HUES6 (cell line): Measurements from ENCODE around the gene PCDH9.
A peak's percentile ranks its signal among the peaks of the same experiment; 100 is the strongest.

Experiments
- H3K27ac ChIP-seq: 2 replicates; pipeline ENCODE4 v1.7.0; 2013; ENCODE audit warnings: low read depth, mild to moderate bottlenecking, low read length, inconsistent platforms
- H3K27me3 ChIP-seq: 2 replicates; pipeline ENCODE4 v1.6.1; 2013; ENCODE audit warnings: low read length; ENCODE audit not compliant: control insufficient read depth, insufficient read depth
- H3K36me3 ChIP-seq: 2 replicates; pipeline ENCODE4 v1.6.1; 2013; ENCODE audit warnings: low read length; ENCODE audit not compliant: control insufficient read depth, insufficient read depth
- H3K4me1 ChIP-seq: 2 replicates; pipeline ENCODE4 v1.6.1; 2013; ENCODE audit warnings: low read length; ENCODE audit not compliant: control insufficient read depth, insufficient read depth
- H3K4me3 ChIP-seq: 2 replicates; pipeline ENCODE4 v1.5.1; 2013; ENCODE audit warnings: low read depth, low read length
- H3K9ac ChIP-seq: one replicate; pipeline ENCODE4 v1.6.1; 2013; ENCODE audit warnings: mild to moderate bottlenecking, low read length
- H3K9me3 ChIP-seq: 2 replicates; pipeline ENCODE4 v1.6.1; 2013; ENCODE audit warnings: low read depth, low read length; ENCODE audit not compliant: control insufficient read depth, insufficient read depth

PCDH9 gene

GRCh38 chr13:66837246-66837645 is 392.9 kb downstream of the PCDH9 start:
- H3K9ac ChIP-seq = no peak overlapping the region
- H3K4me1 ChIP-seq = no peaks in the 10 kb centered on the region
- no peak overlapping the region for H3K27ac ChIP-seq

GRCh38 chr13:66835040-66835628 is 395.0 kb downstream of the PCDH9 start:
- Histone ChIP-seq H3K9me3 (no peaks in the 10 kb centered on the region), H3K27ac (no peak overlapping the region), H3K4me1 (no peaks in the 10 kb centered on the region), H3K4me3 (no peak overlapping the region), H3K9ac (no peak overlapping the region), H3K27me3 (no peaks in the 10 kb centered on the region), H3K36me3 (no peaks in the 10 kb centered on the region)

More at GRCh38 chr13:66837246-66837645, 392.9 kb downstream of the PCDH9 start:
- Histone ChIP-seq H3K36me3 (no peaks in the 10 kb centered on the region), H3K4me3 (no peak overlapping the region), H3K27me3 (no peaks in the 10 kb centered on the region), H3K9me3 (no peaks in the 10 kb centered on the region)

GRCh38 chr13:66830940-66831716 is 399.0 kb downstream of the PCDH9 start:
- Histone ChIP-seq H3K9me3 (no peaks in the 10 kb centered on the region), H3K36me3 (no peaks in the 10 kb centered on the region), H3K9ac (no peak overlapping the region), H3K4me3 (no peak overlapping the region), H3K27me3 (no peaks in the 10 kb centered on the region), H3K27ac (0 out of 2 replicates have a peak overlapping the region, but pooled peaks have one; percentile 28), H3K4me1 (no peaks in the 10 kb centered on the region)

- Histone ChIP-seq H3K27me3 (no peaks in the 10 kb centered on the region), H3K4me3 (no peak overlapping the region), H3K36me3 (no peaks in the 10 kb centered on the region), H3K27ac (no peak overlapping the region), H3K9ac (no peak overlapping the region), H3K9me3 (no peaks in the 10 kb centered on the region), H3K4me1 (no peaks in the 10 kb centered on the region)
These were observed 400.3 kb downstream of the PCDH9 start for GRCh38 chr13:66829803-66830202.

GRCh38 chr13:66826398-66826797 is 403.7 kb downstream of the PCDH9 start:
- Histone ChIP-seq H3K27ac (no peak overlapping the region), H3K27me3 (no peaks in the 10 kb centered on the region), H3K4me1 (no peaks in the 10 kb centered on the region), H3K36me3 (no peaks in the 10 kb centered on the region), H3K9me3 (no peaks in the 10 kb centered on the region), H3K9ac (no peak overlapping the region), H3K4me3 (no peak overlapping the region)

GRCh38 chr13:66821551-66821950 is 408.6 kb downstream of the PCDH9 start:
- no peaks in the 10 kb centered on the region for H3K4me1 ChIP-seq
- H3K9ac ChIP-seq = no peak overlapping the region
- no peak overlapping the region for H3K27ac ChIP-seq

GRCh38 chr13:66811455-66811854 is 418.7 kb downstream of the PCDH9 start:
- Histone ChIP-seq H3K9ac (no peak overlapping the region), H3K4me3 (no peak overlapping the region), H3K36me3 (no peaks in the 10 kb centered on the region), H3K9me3 (peaks cover 2% of the 10 kb centered on the region; the same call in 1 of the 2 replicates), H3K27me3 (no peaks in the 10 kb centered on the region), H3K4me1 (no peaks in the 10 kb centered on the region), H3K27ac (no peak overlapping the region)

More at GRCh38 chr13:66821551-66821950, 408.6 kb downstream of the PCDH9 start:
- Histone ChIP-seq H3K36me3 (no peaks in the 10 kb centered on the region), H3K9me3 (no peaks in the 10 kb centered on the region), H3K27me3 (no peaks in the 10 kb centered on the region), H3K4me3 (no peak overlapping the region)

- H3K4me3 ChIP-seq = no peak overlapping the region
- H3K9ac ChIP-seq = no peak overlapping the region
- H3K27me3 ChIP-seq = no peaks in the 10 kb centered on the region
- no peaks in the 10 kb centered on the region for H3K4me1 ChIP-seq
- no peaks in the 10 kb centered on the region for H3K36me3 ChIP-seq
- no peak overlapping the region for H3K27ac ChIP-seq
- peaks cover 2% of the 10 kb centered on the region; the same call in 1 of the 2 replicates for H3K9me3 ChIP-seq
These were observed 420.7 kb downstream of the PCDH9 start for GRCh38 chr13:66809485-66809884.

- Histone ChIP-seq H3K4me1 (peaks cover 8% of the 10 kb centered on the region), H3K9me3 (peaks cover 2% of the 10 kb centered on the region; the same call in 1 of the 2 replicates), H3K9ac (no peak overlapping the region), H3K36me3 (no peaks in the 10 kb centered on the region), H3K4me3 (no peak overlapping the region), H3K27ac (no peak overlapping the region), H3K27me3 (no peaks in the 10 kb centered on the region)
These were observed 422.9 kb downstream of the PCDH9 start for GRCh38 chr13:66807251-66807650.

GRCh38 chr13:66805657-66806056 is 424.5 kb downstream of the PCDH9 start:
- no peak overlapping the region for H3K9ac ChIP-seq
- H3K27ac ChIP-seq = no peak overlapping the region
- no peaks in the 10 kb centered on the region for H3K27me3 ChIP-seq
- no peaks in the 10 kb centered on the region for H3K9me3 ChIP-seq
- H3K4me1 ChIP-seq = peaks cover 16% of the 10 kb centered on the region
- H3K4me3 ChIP-seq = no peak overlapping the region
- H3K36me3 ChIP-seq = no peaks in the 10 kb centered on the region

GRCh38 chr13:66803808-66804456 is 426.2 kb downstream of the PCDH9 start:
- Histone ChIP-seq H3K27ac (no peak overlapping the region), H3K27me3 (no peaks in the 10 kb centered on the region), H3K9ac (no peak overlapping the region), H3K4me1 (peaks cover 16% of the 10 kb centered on the region), H3K36me3 (no peaks in the 10 kb centered on the region), H3K9me3 (no peaks in the 10 kb centered on the region), H3K4me3 (no peak overlapping the region)
